Measurements from ENCODE around the gene RNU6-7. TPM values are rescaled to one million over a fixed set of nuclear protein-coding genes. Genes with fewer than 3 reads are reported as not detected.

The RNU6-7 gene
- total and polyA plus RNA-seq, 2 of the 13 experiments (the other 11 are each of a cell fraction or from before 2014, with no cell fraction given), result under 0.01 TPM; not detected in 1

DNA sequence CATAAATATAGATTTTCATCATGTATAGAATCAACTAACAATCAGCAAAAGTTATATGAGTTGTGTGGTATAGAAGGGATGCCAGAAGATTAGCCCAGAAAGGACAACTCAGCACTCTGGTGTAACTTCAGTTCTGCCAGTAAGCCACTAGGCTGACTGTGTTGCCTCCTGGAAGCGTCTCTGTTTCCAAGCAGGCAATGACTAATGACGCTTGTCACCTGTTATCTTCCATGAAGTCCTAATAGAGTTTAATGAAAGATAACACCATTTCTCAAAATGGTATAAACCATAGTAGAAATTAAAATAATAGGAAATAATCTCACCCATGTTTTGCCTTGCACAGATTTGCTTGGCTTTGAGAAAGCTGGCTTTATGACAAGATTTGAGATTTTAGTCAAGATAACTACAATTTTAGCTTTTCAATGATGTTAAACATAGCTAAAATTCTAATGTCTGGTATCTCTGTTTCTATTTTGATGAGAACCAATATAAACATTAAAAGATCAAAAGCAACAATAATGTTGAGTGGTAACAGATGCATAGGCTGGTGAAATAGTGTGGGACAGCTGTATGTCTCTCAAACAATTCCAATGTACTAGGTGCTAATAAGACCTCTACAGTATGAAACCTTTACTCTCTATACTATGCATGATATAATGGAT lies 9.0 kb upstream of the RNU6-7 start:
- no peaks in the 10 kb centered on the region for H3K27me3 ChIP-seq (ENCODE audit: control insufficient read depth in 1 of 2, insufficient read depth in 2 of 2, low read length in 2 of 2)
- ChIA-PET CTCF (ENCODE audit: low intra/inter-chr PET ratio, low total read pairs) (no interaction called here), POLR2A (no interaction called here)
- DNase-seq (ENCODE audit: low spot score) (no peak), ATAC-seq (peak; percentile 87), FAIRE-seq (no peak)
- no TSS peak for BruUV-seq (replicated peaks)
- H3K4me1 ChIP-seq (ENCODE audit: insufficient read depth, low read length), result no peaks in the 10 kb centered on the region
- no peak overlapping the region for H2AFZ ChIP-seq (ENCODE audit: low read length)
- no peaks in the 10 kb centered on the region for H3K9me3 ChIP-seq (ENCODE audit: low read length)
- no peak overlapping the region for H3K9ac ChIP-seq (ENCODE audit: insufficient read depth, low read depth, low read length)
- intact Hi-C loops (cut with micrococcal nuclease; ENCODE audit: unreplicated experiment), result loop anchor here (1.0 kb wide), 1 partner anchor 7 kb away; no protein-coding TSS in a partner anchor
- in situ Hi-C loops (cut with HindIII; ENCODE audit: extremely low pct_ligation_motif_present, low pct_unique_long_range_greater_than_20kb), result no loop called here
- no peak for TF ChIP-seq NFKBIZ (CRISPR knock-in tag; IDR thresholded peaks at IDR 0.05)
- TF ChIP-seq MAFK (conservative IDR thresholded peaks at IDR 0.05 in 1 of 2, IDR thresholded peaks at IDR 0.05 in 1 of 2; ENCODE audit: low read length in 2 of 2), result 0 out of 4 replicates have a peak, but pooled peaks of 1 of the 2 experiments have one; percentile 0
- TF ChIP-seq SMARCE1 (IDR thresholded peaks at IDR 0.05; ENCODE audit: borderline replicate concordance), result 0 out of 2 replicates have a peak, but pooled peaks have one; percentile 25
- no peaks in the 10 kb centered on the region for H3K79me2 ChIP-seq (ENCODE audit: insufficient read depth, low read length)
- no peaks in the 10 kb centered on the region for H3K36me3 ChIP-seq (replicated peaks in 1 of 2; ENCODE audit: control insufficient read depth in 1 of 2, insufficient read depth in 2 of 2, low read length in 2 of 2)
- 42% methylated on average over 2 of the region's 2 CpGs for WGBS (ENCODE audit: low lambda C conversion rate)
- H3K27ac ChIP-seq (ENCODE audit: extremely low read length, insufficient read depth, low read length), result no peak overlapping the region
- no peaks in the 10 kb centered on the region for H4K20me1 ChIP-seq (ENCODE audit: insufficient read depth, low read length)
- no peak overlapping the region for H3K4me3 ChIP-seq (replicated peaks in 1 of 3; ENCODE audit: insufficient read depth in 1 of 3, low read depth in 2 of 3, low read length in 3 of 3)
- H3K4me2 ChIP-seq (ENCODE audit: low read depth, low read length), result no peak overlapping the region

DNA sequence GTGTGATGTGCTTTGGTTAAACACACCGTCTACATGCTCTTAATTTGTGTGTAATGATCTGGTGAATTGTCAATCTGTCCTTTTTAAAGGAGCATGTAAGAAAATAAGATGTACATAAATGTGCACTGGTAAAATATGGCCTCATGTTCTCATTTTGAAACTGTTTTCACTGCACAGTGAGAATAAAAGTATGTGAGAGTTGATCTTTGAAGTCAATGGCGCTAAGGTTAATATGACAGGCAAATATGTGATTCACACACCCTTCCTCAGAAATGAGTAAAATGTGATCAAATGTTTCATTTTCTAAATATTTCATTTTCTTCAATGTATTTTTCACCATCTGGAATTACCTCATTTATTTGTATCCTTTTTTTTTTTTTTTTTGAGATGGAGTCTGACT lies 8.3 kb upstream of the RNU6-7 start:
- Histone ChIP-seq H3K4me1 (ENCODE audit: insufficient read depth, low read length) (no peaks in the 10 kb centered on the region), H3K9me3 (ENCODE audit: low read length) (no peaks in the 10 kb centered on the region), H4K20me1 (ENCODE audit: insufficient read depth, low read length) (no peaks in the 10 kb centered on the region), H2AFZ (ENCODE audit: low read length) (no peak overlapping the region), H3K9ac (ENCODE audit: insufficient read depth, low read depth, low read length) (no peak overlapping the region), H3K4me2 (ENCODE audit: low read depth, low read length) (no peak overlapping the region), H3K36me3 (replicated peaks in 1 of 2; ENCODE audit: control insufficient read depth in 1 of 2, insufficient read depth in 2 of 2, low read length in 2 of 2) (no peaks in the 10 kb centered on the region), H3K4me3 (replicated peaks in 1 of 3; ENCODE audit: insufficient read depth in 1 of 3, low read depth in 2 of 3, low read length in 3 of 3) (no peak overlapping the region), H3K27ac (ENCODE audit: extremely low read length, insufficient read depth, low read length) (no peak overlapping the region), H3K27me3 (ENCODE audit: control insufficient read depth in 1 of 2, insufficient read depth in 2 of 2, low read length in 2 of 2) (no peaks in the 10 kb centered on the region), H3K79me2 (ENCODE audit: insufficient read depth, low read length) (no peaks in the 10 kb centered on the region)
- ChIA-PET CTCF (ENCODE audit: low intra/inter-chr PET ratio, low total read pairs) (no interaction called here), POLR2A (no interaction called here)
- ATAC-seq, result no peak
- in situ Hi-C loops (cut with HindIII; ENCODE audit: extremely low pct_ligation_motif_present, low pct_unique_long_range_greater_than_20kb), result no loop called here
- WGBS (ENCODE audit: low lambda C conversion rate), result 78% methylated on average over 2 of the region's 2 CpGs
- DNase-seq (ENCODE audit: low spot score), result no peak
- BruUV-seq (replicated peaks), result no TSS peak
- intact Hi-C loops (cut with micrococcal nuclease; ENCODE audit: unreplicated experiment), result no loop called here
- no peak for FAIRE-seq
- TF ChIP-seq MAFG (CRISPR knock-in tag; IDR thresholded peaks at IDR 0.05), result no peak
- no peak for TF ChIP-seq POLR2AphosphoS5 (IDR thresholded peaks at IDR 0.05; ENCODE audit: low read depth, low read length)
- no peak for TF ChIP-seq AKNA (CRISPR knock-in tag; IDR thresholded peaks at IDR 0.05; ENCODE audit: borderline replicate concordance)
- TF ChIP-seq TAF1 (CRISPR knock-in tag; IDR thresholded peaks at IDR 0.05), result no peak
- TF ChIP-seq ZNF570 (CRISPR knock-in tag; IDR thresholded peaks at IDR 0.05; ENCODE audit: borderline replicate concordance), result no peak
- TF ChIP-seq ZNF354B (CRISPR knock-in tag; IDR thresholded peaks at IDR 0.05), result no peak
- no peak for TF ChIP-seq DMTF1 (CRISPR knock-in tag; IDR thresholded peaks at IDR 0.05)
